ENCODE measurements around the gene ZNF33A.
A peak's percentile ranks its signal among the peaks of the same experiment; 100 is the strongest.
"Not testable (repeated sequence)": the region's sequence is repeated elsewhere in the genome, so short reads cannot be mapped to it uniquely, and the experiment has no call there.

The ZNF33A gene

GRCh38 chr10:38047666-38048065 lies 37.2 kb downstream of the ZNF33A start:
- Histone ChIP-seq H3K4me2 (ENCODE audit: low read length) (no peak overlapping the region), H3K23ac (ENCODE audit: low read length) (no peak overlapping the region)
- WGBS (ENCODE audit: extremely low coverage, insufficient coverage, low lambda C conversion rate): no CpG with 5 or more reads among the region's 1 CpG

GRCh38 chr10:38050212-38050611 lies 39.7 kb downstream of the ZNF33A start:
- Histone ChIP-seq H3K4me1 (ENCODE audit: control insufficient read depth, low read depth, low read length) (no peaks in the 10 kb centered on the region), H3K79me2 (ENCODE audit: control insufficient read depth, insufficient read depth, low read length) (no peaks in the 10 kb centered on the region), H3K18ac (ENCODE audit: low read length) (no peak overlapping the region), H2BK5ac (ENCODE audit: low read length) (no peak overlapping the region), H3K4me3 (ENCODE audit: low read length) (no peak overlapping the region), H3K23ac (ENCODE audit: low read length) (no peak overlapping the region), H3K56ac (ENCODE audit: low read length) (no peak overlapping the region), H3K36me3 (ENCODE audit: control insufficient read depth, insufficient read depth, low read length) (no peaks in the 10 kb centered on the region), H2BK120ac (ENCODE audit: low read depth, low read length) (no peak overlapping the region), H3K79me1 (ENCODE audit: low read length) (no peaks in the 10 kb centered on the region), H3K27ac (ENCODE audit: low read depth, low read length) (no peak overlapping the region), H3K4me2 (ENCODE audit: low read length) (no peak overlapping the region), H3K4ac (ENCODE audit: low read depth, low read length) (no peak overlapping the region), H3K9ac (ENCODE audit: low read length) (no peak overlapping the region), H4K8ac (ENCODE audit: low read depth, low read length) (no peak overlapping the region), H2BK15ac (replicated peaks; ENCODE audit: low read depth) (no peak overlapping the region), H3K27me3 (ENCODE audit: insufficient read depth, low read length, poor library complexity) (no peaks in the 10 kb centered on the region), H4K5ac (ENCODE audit: low read length) (no peak overlapping the region), H2AK5ac (ENCODE audit: low read length) (no peak overlapping the region)
- no peak for DNase-seq
- WGBS (ENCODE audit: extremely low coverage, insufficient coverage, low lambda C conversion rate): no CpG with 5 or more reads among the region's 1 CpG

More at GRCh38 chr10:38047666-38048065, 37.2 kb downstream of the ZNF33A start:
- no peak overlapping the region for H3K18ac ChIP-seq (ENCODE audit: low read length)
- no peak overlapping the region for H2BK15ac ChIP-seq (replicated peaks; ENCODE audit: low read depth)
- no peaks in the 10 kb centered on the region for H3K4me1 ChIP-seq (ENCODE audit: control insufficient read depth, low read depth, low read length)
- no peak overlapping the region for H2BK5ac ChIP-seq (ENCODE audit: low read length)
- H3K27me3 ChIP-seq (ENCODE audit: insufficient read depth, low read length, poor library complexity): no peaks in the 10 kb centered on the region
- H4K5ac ChIP-seq (ENCODE audit: low read length): no peak overlapping the region
- H3K79me2 ChIP-seq (ENCODE audit: control insufficient read depth, insufficient read depth, low read length): no peaks in the 10 kb centered on the region
- no peak overlapping the region for H3K4ac ChIP-seq (ENCODE audit: low read depth, low read length)
- H3K36me3 ChIP-seq (ENCODE audit: control insufficient read depth, insufficient read depth, low read length): no peaks in the 10 kb centered on the region
- no peak for DNase-seq
- no peak overlapping the region for H3K4me3 ChIP-seq (ENCODE audit: low read length)
- no peak overlapping the region for H3K27ac ChIP-seq (ENCODE audit: low read depth, low read length)
- no peak overlapping the region for H3K56ac ChIP-seq (ENCODE audit: low read length)
- no peak overlapping the region for H2BK120ac ChIP-seq (ENCODE audit: low read depth, low read length)
- no peaks in the 10 kb centered on the region for H3K79me1 ChIP-seq (ENCODE audit: low read length)
- no peak overlapping the region for H4K8ac ChIP-seq (ENCODE audit: low read depth, low read length)
- no peak overlapping the region for H3K9ac ChIP-seq (ENCODE audit: low read length)
- H2AK5ac ChIP-seq (ENCODE audit: low read length): no peak overlapping the region

DNA sequence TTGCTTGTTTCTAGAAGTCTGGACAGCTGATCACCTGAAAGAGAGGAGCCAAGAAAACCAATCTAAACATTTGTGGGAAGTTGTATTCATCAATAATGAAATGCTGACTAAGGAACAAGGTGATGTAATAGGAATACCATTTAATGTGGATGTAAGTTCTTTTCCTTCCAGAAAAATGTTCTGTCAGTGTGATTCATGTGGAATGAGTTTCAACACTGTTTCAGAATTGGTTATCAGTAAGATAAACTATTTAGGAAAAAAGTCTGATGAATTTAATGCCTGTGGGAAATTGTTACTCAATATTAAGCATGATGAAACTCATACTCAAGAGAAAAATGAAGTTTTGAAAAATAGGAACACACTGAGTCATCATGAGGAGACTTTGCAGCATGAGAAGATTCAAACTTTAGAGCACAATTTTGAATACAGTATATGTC lies 43.9 kb downstream of the ZNF33A start:
- Histone ChIP-seq H2BK5ac (ENCODE audit: low read length) (no peak overlapping the region), H3K36me3 (ENCODE audit: control insufficient read depth, insufficient read depth, low read length) (peaks cover 2% of the 10 kb centered on the region), H3K4me3 (ENCODE audit: low read length) (no peak overlapping the region), H3K18ac (ENCODE audit: low read length) (no peak overlapping the region), H3K56ac (ENCODE audit: low read length) (no peak overlapping the region), H4K5ac (ENCODE audit: low read length) (no peak overlapping the region), H2BK120ac (ENCODE audit: low read depth, low read length) (no peak overlapping the region), H3K4me1 (ENCODE audit: control insufficient read depth, low read depth, low read length) (no peaks in the 10 kb centered on the region), H2AK5ac (ENCODE audit: low read length) (no peak overlapping the region), H3K79me2 (ENCODE audit: control insufficient read depth, insufficient read depth, low read length) (no peaks in the 10 kb centered on the region), H3K4me2 (ENCODE audit: low read length) (no peak overlapping the region), H4K8ac (ENCODE audit: low read depth, low read length) (no peak overlapping the region), H3K4ac (ENCODE audit: low read depth, low read length) (no peak overlapping the region), H3K27ac (ENCODE audit: low read depth, low read length) (no peak overlapping the region), H3K23ac (ENCODE audit: low read length) (no peak overlapping the region), H3K9ac (ENCODE audit: low read length) (no peak overlapping the region), H3K27me3 (ENCODE audit: insufficient read depth, low read length, poor library complexity) (no peaks in the 10 kb centered on the region), H3K79me1 (ENCODE audit: low read length) (no peaks in the 10 kb centered on the region), H2BK15ac (replicated peaks; ENCODE audit: low read depth) (no peak overlapping the region)
- no peak for DNase-seq

DNA sequence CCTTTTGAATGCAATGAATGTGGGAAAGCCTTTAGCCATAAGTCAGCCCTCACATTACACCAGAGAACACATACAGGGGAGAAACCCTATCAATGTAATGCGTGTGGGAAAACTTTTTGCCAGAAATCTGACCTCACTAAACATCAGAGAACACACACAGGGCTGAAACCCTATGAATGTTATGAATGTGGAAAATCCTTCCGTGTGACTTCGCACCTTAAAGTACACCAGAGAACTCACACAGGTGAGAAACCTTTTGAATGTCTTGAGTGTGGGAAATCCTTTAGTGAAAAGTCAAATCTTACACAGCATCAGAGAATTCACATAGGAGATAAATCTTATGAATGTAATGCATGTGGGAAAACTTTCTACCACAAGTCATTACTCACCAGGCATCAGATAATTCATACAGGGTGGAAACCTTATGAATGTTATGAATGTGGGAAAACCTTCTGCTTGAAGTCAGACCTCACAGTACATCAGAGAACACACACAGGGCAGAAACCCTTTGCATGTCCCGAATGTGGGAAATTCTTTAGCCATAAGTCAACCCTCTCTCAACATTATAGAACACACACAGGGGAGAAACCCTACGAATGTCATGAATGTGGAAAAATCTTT lies 44.9 kb downstream of the ZNF33A start:
- not testable (repeated sequence) for H3K18ac ChIP-seq (ENCODE audit: low read length); H2BK15ac ChIP-seq (replicated peaks; ENCODE audit: low read depth); H2BK5ac ChIP-seq (ENCODE audit: low read length); H3K4ac ChIP-seq (ENCODE audit: low read depth, low read length); H2AK5ac ChIP-seq (ENCODE audit: low read length); H3K4me3 ChIP-seq (ENCODE audit: low read length); H2BK120ac ChIP-seq (ENCODE audit: low read depth, low read length); H3K79me1 ChIP-seq (ENCODE audit: low read length); H3K4me1 ChIP-seq (ENCODE audit: control insufficient read depth, low read depth, low read length); H4K8ac ChIP-seq (ENCODE audit: low read depth, low read length); H3K27ac ChIP-seq (ENCODE audit: low read depth, low read length); H3K79me2 ChIP-seq (ENCODE audit: control insufficient read depth, insufficient read depth, low read length); H3K56ac ChIP-seq (ENCODE audit: low read length); H3K23ac ChIP-seq (ENCODE audit: low read length); H3K36me3 ChIP-seq (ENCODE audit: control insufficient read depth, insufficient read depth, low read length); H3K4me2 ChIP-seq (ENCODE audit: low read length); H4K5ac ChIP-seq (ENCODE audit: low read length); H3K27me3 ChIP-seq (ENCODE audit: insufficient read depth, low read length, poor library complexity); H3K9ac ChIP-seq (ENCODE audit: low read length)
- DNase-seq: peak; percentile 35
- WGBS (ENCODE audit: extremely low coverage, insufficient coverage, low lambda C conversion rate): no CpG with 5 or more reads among the region's 5 CpGs

DNA sequence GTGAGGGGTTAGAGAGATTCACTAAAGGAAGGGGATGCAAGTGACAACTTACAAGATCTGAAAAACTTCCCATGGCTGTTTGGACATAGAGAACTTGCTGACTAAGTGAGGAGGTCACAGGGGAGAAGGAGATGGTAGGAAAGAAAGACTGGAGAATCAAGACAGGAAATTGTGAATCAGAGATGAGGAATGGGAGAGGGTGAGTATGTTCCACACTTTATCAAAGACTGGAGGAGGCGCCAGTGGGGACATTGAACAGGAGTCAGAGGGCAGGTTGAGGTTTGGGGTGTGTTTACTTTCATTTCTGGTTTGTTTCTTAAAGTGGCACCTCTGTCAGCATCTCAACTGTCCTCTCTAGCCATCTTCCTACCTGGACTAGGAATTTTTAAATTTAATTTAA lies 59.2 kb downstream of the ZNF33A start:
- not testable (repeated sequence) for H3K27me3 ChIP-seq (ENCODE audit: insufficient read depth, low read length, poor library complexity); H3K9ac ChIP-seq (ENCODE audit: low read length); H3K79me1 ChIP-seq (ENCODE audit: low read length); H4K8ac ChIP-seq (ENCODE audit: low read depth, low read length); H3K56ac ChIP-seq (ENCODE audit: low read length); DNase-seq; H3K18ac ChIP-seq (ENCODE audit: low read length); H3K4ac ChIP-seq (ENCODE audit: low read depth, low read length); H3K4me1 ChIP-seq (ENCODE audit: control insufficient read depth, low read depth, low read length); H3K79me2 ChIP-seq (ENCODE audit: control insufficient read depth, insufficient read depth, low read length); H2BK120ac ChIP-seq (ENCODE audit: low read depth, low read length); H3K23ac ChIP-seq (ENCODE audit: low read length); H2AK5ac ChIP-seq (ENCODE audit: low read length); H3K27ac ChIP-seq (ENCODE audit: low read depth, low read length); H3K4me3 ChIP-seq (ENCODE audit: low read length); H3K36me3 ChIP-seq (ENCODE audit: control insufficient read depth, insufficient read depth, low read length); H2BK15ac ChIP-seq (replicated peaks; ENCODE audit: low read depth); H4K5ac ChIP-seq (ENCODE audit: low read length); H3K4me2 ChIP-seq (ENCODE audit: low read length); H2BK5ac ChIP-seq (ENCODE audit: low read length)
- WGBS (ENCODE audit: extremely low coverage, insufficient coverage, low lambda C conversion rate): no CpG with 5 or more reads among the region's 1 CpG

- no peak overlapping the region for H3K4ac ChIP-seq (ENCODE audit: low read depth, low read length)
- H3K36me3 ChIP-seq (ENCODE audit: control insufficient read depth, insufficient read depth, low read length): no peaks in the 10 kb centered on the region
- H3K9ac ChIP-seq (ENCODE audit: low read length): no peak overlapping the region
- no peak overlapping the region for H3K27ac ChIP-seq (ENCODE audit: low read depth, low read length)
- no peaks in the 10 kb centered on the region for H3K4me1 ChIP-seq (ENCODE audit: control insufficient read depth, low read depth, low read length)
- H3K56ac ChIP-seq (ENCODE audit: low read length): no peak overlapping the region
- H3K18ac ChIP-seq (ENCODE audit: low read length): no peak overlapping the region
- no peak overlapping the region for H3K23ac ChIP-seq (ENCODE audit: low read length)
- H2BK120ac ChIP-seq (ENCODE audit: low read depth, low read length): no peak overlapping the region
- H2BK15ac ChIP-seq (replicated peaks; ENCODE audit: low read depth): no peak overlapping the region
- H3K79me2 ChIP-seq (ENCODE audit: control insufficient read depth, insufficient read depth, low read length): no peaks in the 10 kb centered on the region
- no peaks in the 10 kb centered on the region for H3K79me1 ChIP-seq (ENCODE audit: low read length)
- no peak overlapping the region for H3K4me3 ChIP-seq (ENCODE audit: low read length)
- H3K4me2 ChIP-seq (ENCODE audit: low read length): no peak overlapping the region
- no peaks in the 10 kb centered on the region for H3K27me3 ChIP-seq (ENCODE audit: insufficient read depth, low read length, poor library complexity)
- H4K5ac ChIP-seq (ENCODE audit: low read length): no peak overlapping the region
- H2AK5ac ChIP-seq (ENCODE audit: low read length): no peak overlapping the region
- no peak overlapping the region for H2BK5ac ChIP-seq (ENCODE audit: low read length)
- WGBS (ENCODE audit: extremely low coverage, insufficient coverage, low lambda C conversion rate): no CpG with 5 or more reads among the region's 8 CpGs
- H4K8ac ChIP-seq (ENCODE audit: low read depth, low read length): no peak overlapping the region
- no peak for DNase-seq
Measured at GRCh38 chr10:38070501-38070900, 60.0 kb downstream of the ZNF33A start.

Data from mesendoderm (in vitro differentiated cells).